ENCODE results near the gene TRAPPC12.

The TRAPPC12 gene

GRCh38 chr2:3468296-3468988, 88.9 kb downstream of the TRAPPC12 start:
- no peak for DNase-seq (ENCODE audit: low spot score)

- no peak for DNase-seq (ENCODE audit: low spot score)
These were observed 90.0 kb downstream of the TRAPPC12 start for GRCh38 chr2:3469486-3469885.

GRCh38 chr2:3470166-3470651, 90.7 kb downstream of the TRAPPC12 start:
- DNase-seq (ENCODE audit: low spot score) = peak; percentile 89

GRCh38 chr2:3470856-3471737, 91.6 kb downstream of the TRAPPC12 start:
- no peak for DNase-seq (ENCODE audit: low spot score)

GRCh38 chr2:3472296-3472695, 92.8 kb downstream of the TRAPPC12 start:
- DNase-seq (ENCODE audit: low spot score) = no peak

GRCh38 chr2:3472966-3473365, 93.5 kb downstream of the TRAPPC12 start:
- no peak for DNase-seq (ENCODE audit: low spot score)

GRCh38 chr2:3475771-3476170, 96.3 kb downstream of the TRAPPC12 start:
- no peak for DNase-seq (ENCODE audit: low spot score)

- DNase-seq (ENCODE audit: low spot score) = no peak
These were observed 97.0 kb downstream of the TRAPPC12 start for GRCh38 chr2:3476321-3476984.

- DNase-seq (ENCODE audit: low spot score) = no peak
These were observed 97.5 kb downstream of the TRAPPC12 start for GRCh38 chr2:3476985-3477327.

GRCh38 chr2:3478846-3479385, 99.4 kb downstream of the TRAPPC12 start:
- no peak for DNase-seq (ENCODE audit: low spot score)

- no peak for DNase-seq (ENCODE audit: low spot score)
These were observed 100.2 kb downstream of the TRAPPC12 start for GRCh38 chr2:3479430-3480320.

- DNase-seq (ENCODE audit: low spot score) = no peak
These were observed 101.0 kb downstream of the TRAPPC12 start for GRCh38 chr2:3480352-3481010.

- DNase-seq (ENCODE audit: low spot score) = no peak
These were observed 101.5 kb downstream of the TRAPPC12 start for GRCh38 chr2:3481011-3481400.

GRCh38 chr2:3481736-3482362, 102.4 kb downstream of the TRAPPC12 start:
- DNase-seq (ENCODE audit: low spot score) = no peak

- DNase-seq (ENCODE audit: low spot score) = no peak
These were observed 102.9 kb downstream of the TRAPPC12 start for GRCh38 chr2:3482363-3482821.

GRCh38 chr2:3483227-3483985, 103.9 kb downstream of the TRAPPC12 start:
- DNase-seq (ENCODE audit: low spot score) = no peak

- no peak for DNase-seq (ENCODE audit: low spot score)
These were observed 104.8 kb downstream of the TRAPPC12 start for GRCh38 chr2:3483986-3484960.

GRCh38 chr2:3485166-3485565, 105.7 kb downstream of the TRAPPC12 start:
- DNase-seq (ENCODE audit: low spot score) = no peak
